8988T (cell line): ENCODE measurements around the gene NAT8L.
"Not testable (repeated sequence)": the region's sequence is repeated elsewhere in the genome, so short reads cannot be mapped to it uniquely, and the experiment has no call there.

ENCODE experiments used
- DNase-seq: peaks from one replicate; pipeline ENCODE4 v3.0.0; 2011

Gene NAT8L

GRCh38 chr4:2059046-2059725, at the start of gene NAT8L:
Gene NAT8L (plus strand): TSS chr4:2059327. CDS start chr4:2059512, 185 bp downstream.
- peak; percentile 97 for DNase-seq

GRCh38 chr4:2009651-2010233, 49.4 kb upstream of the NAT8L start:
- peak; percentile 73 for DNase-seq

GRCh38 chr4:2011583-2011982, 47.5 kb upstream of the NAT8L start:
- no peak for DNase-seq

GRCh38 chr4:2015008-2015407, 44.1 kb upstream of the NAT8L start:
- DNase-seq, result no peak

GRCh38 chr4:2021358-2022018, 37.6 kb upstream of the NAT8L start:
- DNase-seq, result not testable (repeated sequence)

GRCh38 chr4:2024683-2025082, 34.4 kb upstream of the NAT8L start:
- no peak for DNase-seq

GRCh38 chr4:2025817-2026216, 33.3 kb upstream of the NAT8L start:
- no peak for DNase-seq

GRCh38 chr4:2027120-2027519, 32.0 kb upstream of the NAT8L start:
- DNase-seq, result not testable (repeated sequence)

GRCh38 chr4:2031161-2031560, 28.0 kb upstream of the NAT8L start:
- DNase-seq, result not testable (repeated sequence)

- DNase-seq, result no peak
Observed at GRCh38 chr4:2036327-2036726, 22.8 kb upstream of the NAT8L start.

GRCh38 chr4:2036866-2037265, 22.3 kb upstream of the NAT8L start:
- no peak for DNase-seq

GRCh38 chr4:2040391-2041238, 18.5 kb upstream of the NAT8L start:
- DNase-seq, result no peak

GRCh38 chr4:2041239-2042130, 17.6 kb upstream of the NAT8L start:
- peak; percentile 99 for DNase-seq

- DNase-seq, result peak; percentile 69
Observed at GRCh38 chr4:2042204-2042946, 16.8 kb upstream of the NAT8L start.

GRCh38 chr4:2042947-2043395, 16.2 kb upstream of the NAT8L start:
- no peak for DNase-seq

GRCh38 chr4:2043396-2044118, 15.6 kb upstream of the NAT8L start:
- DNase-seq, result no peak

GRCh38 chr4:2044119-2044485, 15.0 kb upstream of the NAT8L start:
- no peak for DNase-seq

- no peak for DNase-seq
Observed at GRCh38 chr4:2044542-2045517, 14.3 kb upstream of the NAT8L start.

GRCh38 chr4:2045518-2045951, 13.6 kb upstream of the NAT8L start:
- DNase-seq, result no peak
